Activated CD8-positive, alpha-beta T cell treated with anti-CD3 and anti-CD28 coated beads for 36 hours (primary cell): ENCODE data around the gene PLXNB1. TPM values are rescaled to one million over a fixed set of nuclear protein-coding genes. Genes with fewer than 3 reads are reported as not detected.

Experiments used
- ATAC-seq: fragments of 200-7000 bp; cut with Tn5 transposase; one replicate; pipeline ENCODE4 v1.10.0; 2021; ENCODE audit warnings: mild to moderate bottlenecking, moderate library complexity
- CTCF ChIA-PET: fragments of 350-600 bp; sonication (Branson Sonifier 250); formaldehyde crosslinking; loops from one replicate; lab custom pipeline; 2021; ENCODE audit warnings: antibody characterized with exemption; lab: Charles Lee
- POLR2A ChIA-PET: fragments of 350-600 bp; sonication (Branson Sonifier 250); formaldehyde crosslinking; loops from one replicate; lab custom pipeline; 2021; ENCODE audit warnings: antibody characterized with exemption; lab: Charles Lee
- DNase-seq: peaks from one replicate; pipeline ENCODE4 v3.0.0-alpha.2; 2020
- H3K27ac Mint-ChIP-seq: one replicate; pipeline ENCODE4 v1.8.0; 2021; ENCODE audit warnings: mild to moderate bottlenecking, mixed read lengths
- H3K27me3 Mint-ChIP-seq: one replicate; pipeline ENCODE4 v1.8.0; 2021; ENCODE audit warnings: mixed read lengths
- H3K36me3 Mint-ChIP-seq: one replicate; pipeline ENCODE4 v1.8.0; 2021; ENCODE audit warnings: low read depth, mixed read lengths
- H3K4me1 Mint-ChIP-seq: one replicate; pipeline ENCODE4 v1.8.0; 2021; ENCODE audit warnings: low read depth, mixed read lengths
- H3K4me3 Mint-ChIP-seq: one replicate; pipeline ENCODE4 v1.8.0; 2021; ENCODE audit warnings: mild to moderate bottlenecking, moderate library complexity, mixed read lengths
- H3K9me3 Mint-ChIP-seq: one replicate; pipeline ENCODE4 v1.8.0; 2021; ENCODE audit warnings: mixed read lengths
- CTCF ChIP-seq: fragments of 200-600 bp; IDR thresholded peaks from one replicate; pipeline ENCODE4 v1.8.0; 2022; ENCODE audit warnings: antibody characterized with exemption, mild to moderate bottlenecking
- intact Hi-C: fragments of 100-400 bp; cut with micrococcal nuclease; formaldehyde crosslinking; loops from one replicate; pipeline ENCODE4 v1.10.0; 2022
- total RNA-seq, 2 experiments: library from RNA; stranded (reverse); gene quantifications; one replicate each; pipeline ENCODE4 v1.2.3, GENCODE V29; 2021

The PLXNB1 gene
- total RNA-seq, 2 experiments from 2014 or later: 3.7 TPM

- Mint-ChIP-seq H3K9me3 (no peaks in the 10 kb centered on the region), H3K27me3 (no peaks in the 10 kb centered on the region), H3K27ac (no peak overlapping the region), H3K4me3 (no peak overlapping the region), H3K4me1 (no peaks in the 10 kb centered on the region), H3K36me3 (no peaks in the 10 kb centered on the region)
- CTCF ChIA-PET: interaction anchor here (1.0 to 12.8 kb wide), 2 partner anchors 29 to 144 kb away, joined by 4 to 312 read pairs; no protein-coding TSS in a partner anchor
- POLR2A ChIA-PET: no interaction called here
- no peak for TF ChIP-seq CTCF
- intact Hi-C loops: no loop called here
- ATAC-seq: no peak
- no peak for DNase-seq
Observed at GRCh38 chr3:48405343-48405881, 24.5 kb downstream of the PLXNB1 start.

GRCh38 chr3:48404440-48405342, 25.2 kb downstream of the PLXNB1 start:
- H3K27me3 Mint-ChIP-seq: peaks cover 1% of the 10 kb centered on the region
- ChIA-PET POLR2A (interaction anchor here (0.6 kb wide), 1 partner anchor 408 kb away, joined by 3 read pairs; no protein-coding TSS in a partner anchor), CTCF (interaction anchor here (1.0 to 12.8 kb wide), 2 partner anchors 30 to 144 kb away, joined by 4 to 312 read pairs; no protein-coding TSS in a partner anchor)
- no peaks in the 10 kb centered on the region for H3K9me3 Mint-ChIP-seq
- H3K4me1 Mint-ChIP-seq: no peaks in the 10 kb centered on the region
- no peak for ATAC-seq
- no peaks in the 10 kb centered on the region for H3K36me3 Mint-ChIP-seq
- no peak overlapping the region for H3K4me3 Mint-ChIP-seq
- intact Hi-C loops: loop anchor here (5.0 kb wide), 2 partner anchors 33 to 143 kb away; no protein-coding TSS in a partner anchor
- TF ChIP-seq CTCF: no peak
- no peak for DNase-seq
- no peak overlapping the region for H3K27ac Mint-ChIP-seq

GRCh38 chr3:48403533-48404439, 26.1 kb downstream of the PLXNB1 start:
- H3K4me3 Mint-ChIP-seq: no peak overlapping the region
- no peaks in the 10 kb centered on the region for H3K4me1 Mint-ChIP-seq
- H3K27me3 Mint-ChIP-seq: peaks cover 1% of the 10 kb centered on the region
- H3K36me3 Mint-ChIP-seq: no peaks in the 10 kb centered on the region
- ATAC-seq: no peak
- H3K9me3 Mint-ChIP-seq: no peaks in the 10 kb centered on the region
- DNase-seq: no peak
- ChIA-PET CTCF (interaction anchor here (1.2 to 12.8 kb wide), 3 partner anchors 31 to 155 kb away, joined by 4 to 312 read pairs (median 54); no protein-coding TSS in a partner anchor), POLR2A (interaction anchor here (0.6 kb wide), 1 partner anchor 407 kb away, joined by 3 read pairs; no protein-coding TSS in a partner anchor)
- no peak overlapping the region for H3K27ac Mint-ChIP-seq
- intact Hi-C loops: loop anchor here (5.0 kb wide), 2 partner anchors 34 to 144 kb away; no protein-coding TSS in a partner anchor
- TF ChIP-seq CTCF: no peak

GRCh38 chr3:48402907-48403306, 27.0 kb downstream of the PLXNB1 start:
- ChIA-PET POLR2A (no interaction called here), CTCF (interaction anchor here (1.2 to 12.8 kb wide), 3 partner anchors 32 to 156 kb away, joined by 4 to 312 read pairs (median 54); no protein-coding TSS in a partner anchor)
- Mint-ChIP-seq H3K9me3 (no peaks in the 10 kb centered on the region), H3K27ac (no peak overlapping the region), H3K27me3 (peaks cover 1% of the 10 kb centered on the region), H3K4me3 (no peak overlapping the region), H3K4me1 (no peaks in the 10 kb centered on the region), H3K36me3 (no peaks in the 10 kb centered on the region)
- DNase-seq: no peak
- intact Hi-C loops: loop anchor here (5.0 kb wide), 2 partner anchors 34 to 144 kb away; no protein-coding TSS in a partner anchor
- no peak for ATAC-seq
- no peak for TF ChIP-seq CTCF
